GM10266 (cell line): ENCODE results near the gene KCNC4.

ENCODE experiments used
- DNase-seq: peaks from one replicate; pipeline ENCODE4 v3.0.0; 2012; ENCODE audit errors: extremely low spot score
- TF ChIP-seq, protein P1 (sequence below): IDR thresholded peaks from 2 replicates; pipeline ENCODE4 v1.5.1; 2012; ENCODE audit warnings: mild to moderate bottlenecking, low read depth; ENCODE audit not compliant: control insufficient read depth, insufficient read depth; ENCODE audit errors: missing control alignments

KCNC4 gene

DNA sequence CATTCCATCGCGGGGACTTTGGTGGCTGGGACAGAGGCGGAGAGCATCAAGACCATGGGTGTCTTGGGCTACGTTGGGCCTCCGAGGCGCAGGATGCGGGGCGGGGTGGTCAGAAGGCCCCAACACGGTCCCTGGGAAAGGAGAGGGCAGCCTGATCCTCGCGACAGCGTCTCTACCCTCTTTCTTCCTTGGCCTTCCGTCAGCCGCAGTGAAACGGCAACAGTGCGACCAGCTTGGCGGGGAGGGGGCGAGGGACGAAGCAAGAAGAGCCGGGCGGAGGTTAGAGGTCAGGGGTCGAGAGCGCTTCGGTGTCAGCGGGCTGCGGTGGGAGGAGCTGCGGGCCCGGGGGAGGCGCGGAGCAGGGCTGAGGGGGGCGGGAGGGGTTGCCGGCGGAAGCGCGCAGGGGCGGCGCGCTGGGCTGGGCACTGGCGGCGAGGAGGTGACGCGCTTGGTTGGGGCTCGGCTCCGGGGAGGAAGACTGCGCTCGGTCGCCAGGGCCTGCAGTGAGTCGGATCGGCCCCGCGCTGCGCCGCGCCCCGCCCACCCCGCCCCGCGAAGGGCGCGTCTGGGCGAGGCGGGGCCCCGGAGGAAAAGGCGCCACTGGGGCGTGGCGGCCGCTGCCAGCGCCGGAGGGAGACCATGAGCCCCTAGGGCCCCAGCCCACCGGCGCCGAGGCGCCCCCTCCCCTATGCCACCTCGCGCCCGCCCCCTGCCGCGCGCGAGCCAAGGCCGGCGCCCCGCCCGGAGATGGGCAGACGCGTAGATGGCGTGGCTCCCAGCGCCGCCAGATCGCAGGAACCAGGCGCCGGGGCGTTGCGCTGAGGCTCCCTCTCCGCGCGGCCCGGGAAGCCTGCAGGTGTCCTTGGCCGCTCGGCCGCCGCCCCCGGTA lies at the start of gene KCNC4:
TSS of gene KCNC4 (plus strand) at position 600 of the 889 bp plus-strand sequence. CDS start 1,186 bp downstream, outside the sequence.
- TF ChIP-seq, protein P1, sequence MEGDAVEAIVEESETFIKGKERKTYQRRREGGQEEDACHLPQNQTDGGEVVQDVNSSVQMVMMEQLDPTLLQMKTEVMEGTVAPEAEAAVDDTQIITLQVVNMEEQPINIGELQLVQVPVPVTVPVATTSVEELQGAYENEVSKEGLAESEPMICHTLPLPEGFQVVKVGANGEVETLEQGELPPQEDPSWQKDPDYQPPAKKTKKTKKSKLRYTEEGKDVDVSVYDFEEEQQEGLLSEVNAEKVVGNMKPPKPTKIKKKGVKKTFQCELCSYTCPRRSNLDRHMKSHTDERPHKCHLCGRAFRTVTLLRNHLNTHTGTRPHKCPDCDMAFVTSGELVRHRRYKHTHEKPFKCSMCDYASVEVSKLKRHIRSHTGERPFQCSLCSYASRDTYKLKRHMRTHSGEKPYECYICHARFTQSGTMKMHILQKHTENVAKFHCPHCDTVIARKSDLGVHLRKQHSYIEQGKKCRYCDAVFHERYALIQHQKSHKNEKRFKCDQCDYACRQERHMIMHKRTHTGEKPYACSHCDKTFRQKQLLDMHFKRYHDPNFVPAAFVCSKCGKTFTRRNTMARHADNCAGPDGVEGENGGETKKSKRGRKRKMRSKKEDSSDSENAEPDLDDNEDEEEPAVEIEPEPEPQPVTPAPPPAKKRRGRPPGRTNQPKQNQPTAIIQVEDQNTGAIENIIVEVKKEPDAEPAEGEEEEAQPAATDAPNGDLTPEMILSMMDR, result no peak
- DNase-seq, result peak; percentile 94

DNA sequence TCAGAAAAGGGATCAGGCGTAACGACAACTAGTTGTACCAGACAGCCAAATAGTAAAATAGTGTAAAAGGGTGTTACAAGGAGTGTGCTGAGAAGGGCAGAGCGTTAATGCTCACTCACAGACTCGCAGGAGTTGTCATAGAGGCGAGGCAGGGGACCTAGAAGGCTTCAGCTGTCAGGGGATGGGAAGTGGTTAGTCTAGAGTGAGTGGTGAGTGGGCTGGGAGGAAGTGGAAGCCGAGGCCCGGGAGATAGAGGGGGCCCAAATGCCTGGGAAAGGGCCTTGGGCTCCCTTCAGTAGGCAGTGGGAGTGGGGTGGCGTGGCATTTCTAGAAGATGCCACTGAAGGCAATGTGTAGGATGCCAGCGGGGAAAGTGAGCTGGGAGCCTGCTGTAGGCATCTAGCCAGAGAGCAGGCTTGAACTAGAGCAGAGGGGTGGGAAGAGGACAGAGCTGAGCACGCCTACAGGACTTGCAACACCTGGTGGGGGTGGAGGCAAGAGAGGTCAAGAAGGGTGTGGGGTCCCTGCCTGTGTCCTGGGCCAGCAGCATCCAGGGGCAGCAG lies 49.5 kb upstream of the KCNC4 start:
- DNase-seq, result no peak
- TF ChIP-seq, protein P1, result no peak

DNA sequence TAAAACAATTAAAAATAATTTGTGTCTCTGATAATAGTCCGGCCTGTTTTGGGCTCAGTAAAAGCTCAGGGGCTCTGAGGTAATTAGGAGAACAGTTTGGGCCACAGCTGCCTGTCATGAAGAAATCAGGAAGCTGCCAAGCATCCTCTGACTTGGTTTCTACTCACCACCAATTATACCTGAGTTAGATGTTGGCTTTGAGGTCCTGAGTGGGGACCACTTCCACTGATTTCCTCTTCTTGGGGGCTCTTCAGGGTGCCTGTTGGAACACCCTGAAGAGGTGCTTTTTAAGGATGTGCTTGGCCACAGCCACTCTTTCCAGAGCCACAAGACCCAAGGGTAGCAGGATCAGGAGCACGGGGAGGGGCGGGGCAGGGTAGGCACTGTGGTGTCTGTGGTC lies 48.9 kb upstream of the KCNC4 start:
- TF ChIP-seq, protein P1, result no peak
- DNase-seq, result no peak

DNA sequence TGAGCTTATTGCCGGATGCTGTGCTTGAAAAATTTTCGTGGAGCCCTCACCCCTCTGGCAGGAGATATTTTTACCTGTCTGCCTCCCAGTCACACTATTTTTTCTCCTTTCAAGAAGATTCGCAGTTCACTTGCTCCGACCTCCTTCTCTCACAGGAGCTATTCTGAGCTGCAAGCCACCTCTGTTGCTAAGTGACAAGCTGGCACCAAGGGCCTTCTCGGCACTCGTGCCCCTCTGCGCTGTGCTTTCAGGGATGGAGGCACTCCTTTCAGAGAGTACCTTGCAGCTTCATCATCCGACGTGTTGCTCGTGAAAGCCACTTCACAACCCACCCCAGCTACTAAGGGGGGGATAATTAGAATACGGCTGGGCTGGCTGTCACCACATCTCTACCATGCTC lies 48.3 kb upstream of the KCNC4 start:
- TF ChIP-seq, protein P1, result no peak
- DNase-seq, result no peak

DNA sequence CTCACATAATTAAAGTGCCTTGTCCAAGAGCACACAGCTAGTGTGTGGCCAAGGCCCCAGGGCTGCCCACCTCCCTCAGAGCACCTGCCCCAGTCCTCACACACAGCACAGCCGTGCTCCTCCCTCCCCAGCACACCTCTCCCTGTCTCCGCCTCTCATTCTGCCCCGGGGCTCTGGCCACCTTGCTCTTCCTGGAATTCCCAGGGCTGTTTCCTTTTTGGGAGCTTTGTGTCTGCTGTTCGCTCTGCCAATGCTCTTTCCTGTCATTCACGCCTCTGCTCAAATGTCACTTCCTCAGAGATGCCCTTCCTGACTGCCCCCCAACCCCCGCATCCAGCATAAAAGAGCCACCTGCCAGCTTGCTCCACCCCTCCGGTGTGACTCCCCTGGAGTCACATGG lies 46.5 kb upstream of the KCNC4 start:
- DNase-seq, result no peak
- TF ChIP-seq, protein P1, result no peak

DNA sequence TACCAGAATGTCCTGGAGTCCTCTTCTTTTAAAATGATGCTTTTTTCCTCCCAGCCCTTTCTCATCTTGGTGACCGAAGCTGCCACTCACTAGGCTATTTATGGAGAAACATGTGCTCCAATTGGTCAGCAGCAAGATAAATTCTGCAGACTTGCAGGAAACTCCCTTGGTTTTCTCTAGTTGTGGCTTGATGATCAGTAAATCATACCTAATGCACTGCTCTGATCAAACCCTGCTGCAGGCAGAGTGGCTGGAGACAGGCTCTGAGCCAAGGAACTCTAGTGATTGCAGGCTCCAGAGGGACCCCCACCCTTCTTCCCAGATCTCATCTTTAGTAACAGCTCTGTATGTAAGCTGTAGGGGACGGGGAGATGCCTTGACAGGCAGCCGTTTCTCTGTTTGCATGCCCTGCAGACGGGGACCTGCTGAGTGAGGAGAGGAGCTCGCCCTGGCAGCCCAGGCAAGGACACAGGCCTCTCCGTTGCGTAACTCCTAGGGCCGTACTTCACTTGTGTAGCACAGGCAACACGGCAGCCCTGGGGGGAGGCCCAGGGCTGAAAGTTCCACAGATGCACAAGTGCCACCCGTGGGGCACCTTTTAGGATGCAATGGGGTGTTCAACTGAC lies 45.3 kb upstream of the KCNC4 start:
- TF ChIP-seq, protein P1, result no peak
- DNase-seq, result no peak
